NOMO-1 (cell line): ENCODE measurements around the gene CDC14A.
"Not testable (repeated sequence)": the region's sequence is repeated elsewhere in the genome, so short reads cannot be mapped to it uniquely, and the experiment has no call there.

Experiments
- DNase-seq, 2 experiments: peaks; one replicate each; lab custom pipeline; 2025; ENCODE audit not compliant: unreplicated experiment in 2 of 2; lab: John Stamatoyannopoulos, UW

Gene CDC14A

GRCh38 chr1:100352267-100353070 lies at the start of gene CDC14A:
CDC14A (plus strand) TSS chr1:100352506; CDS start chr1:100352955, 449 bp downstream.
- peak; percentile 94 to 97 for DNase-seq

GRCh38 chr1:100302739-100303138 lies 49.6 kb upstream of the CDC14A start:
- DNase-seq: no peak

DNA sequence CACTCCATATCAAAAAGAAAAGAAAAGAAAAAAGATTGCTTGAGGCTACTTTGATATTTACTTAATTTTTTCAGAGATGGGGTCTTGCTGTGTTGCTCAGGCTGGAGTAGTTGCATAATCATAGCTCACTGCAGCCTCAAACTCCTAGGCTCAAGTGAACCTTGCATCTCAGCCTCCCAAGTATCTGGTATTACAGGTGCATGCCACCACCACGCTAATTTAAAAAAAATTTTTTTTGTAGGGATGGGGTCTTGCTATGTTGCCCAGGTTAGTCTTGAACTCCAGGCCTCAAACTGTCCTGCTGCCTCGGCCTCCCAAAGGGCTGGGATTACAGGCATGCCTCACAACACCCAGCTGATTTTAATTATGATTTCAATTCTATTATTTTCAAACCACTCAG lies 48.1 kb upstream of the CDC14A start:
- DNase-seq: no peak

GRCh38 chr1:100304921-100305320 lies 47.4 kb upstream of the CDC14A start:
- no peak for DNase-seq

- no peak for DNase-seq
Measured at GRCh38 chr1:100305954-100306353, 46.4 kb upstream of the CDC14A start.

DNA sequence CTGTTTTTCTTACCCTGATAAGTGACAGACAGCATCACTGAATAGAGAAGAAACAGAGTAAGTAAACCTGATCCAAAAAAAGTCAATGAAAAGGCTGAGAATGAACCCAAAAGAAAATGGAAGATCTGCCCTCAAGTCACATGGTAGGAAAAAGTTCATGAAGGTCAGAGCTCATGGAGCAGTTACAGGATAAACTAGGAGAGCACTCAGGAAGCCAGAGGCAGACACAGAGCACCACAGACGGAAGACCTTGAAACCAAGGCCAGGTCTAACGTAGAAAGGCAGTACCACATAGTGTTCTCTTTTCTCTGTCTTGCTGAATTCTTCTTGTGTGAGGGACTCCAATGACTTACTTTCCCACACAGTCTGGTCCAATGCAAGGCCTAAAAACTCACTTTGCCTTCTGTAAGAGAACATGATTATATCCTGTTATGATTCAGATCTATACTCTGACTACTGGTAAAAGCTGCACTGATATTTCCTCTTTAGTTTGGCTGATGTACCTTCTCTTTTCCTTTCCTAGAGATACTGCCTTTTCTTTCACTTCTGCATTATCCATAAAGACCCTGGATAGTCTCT lies 45.5 kb upstream of the CDC14A start:
- peak in 1 of 2 experiments; percentile 26 for DNase-seq

DNA sequence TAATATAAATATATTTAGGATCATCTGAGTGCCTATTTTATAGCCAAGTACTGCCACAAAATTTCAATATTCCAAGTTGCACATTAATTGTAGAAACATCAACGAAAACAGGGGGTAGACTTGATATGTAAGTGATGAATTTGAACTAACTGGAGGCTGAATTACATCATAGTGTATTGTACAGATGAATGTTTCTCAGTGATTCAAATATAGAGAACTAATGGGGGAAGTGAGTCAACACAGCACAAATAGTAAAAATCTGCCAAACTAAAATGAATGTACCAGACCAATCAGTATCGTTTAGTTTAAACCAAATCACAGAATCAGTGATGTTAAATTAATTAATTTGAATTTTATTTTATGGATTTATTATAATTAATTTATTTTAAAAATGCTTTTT lies 43.5 kb upstream of the CDC14A start:
- DNase-seq: peak in 1 of 2 experiments; percentile 24

DNA sequence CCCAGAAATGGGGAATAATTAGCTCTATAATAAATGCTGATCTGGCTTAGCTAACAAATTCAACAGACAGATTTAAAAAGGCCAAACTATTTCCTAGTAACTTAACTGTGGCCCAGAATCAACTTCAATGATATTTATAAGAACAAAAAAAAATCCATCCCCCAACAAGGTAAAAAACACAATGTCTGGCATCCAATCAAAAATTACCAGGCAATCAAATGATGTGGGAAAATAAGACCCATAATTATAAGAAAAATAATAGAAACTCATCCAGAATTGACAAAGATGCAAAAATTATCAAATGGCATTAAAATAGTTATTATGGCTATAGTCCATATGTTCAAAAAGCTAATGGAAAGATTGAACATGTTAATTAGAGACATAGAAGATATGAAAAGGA lies 42.4 kb upstream of the CDC14A start:
- DNase-seq: no peak

- DNase-seq: no peak
Measured at GRCh38 chr1:100313382-100313781, 38.9 kb upstream of the CDC14A start.

DNA sequence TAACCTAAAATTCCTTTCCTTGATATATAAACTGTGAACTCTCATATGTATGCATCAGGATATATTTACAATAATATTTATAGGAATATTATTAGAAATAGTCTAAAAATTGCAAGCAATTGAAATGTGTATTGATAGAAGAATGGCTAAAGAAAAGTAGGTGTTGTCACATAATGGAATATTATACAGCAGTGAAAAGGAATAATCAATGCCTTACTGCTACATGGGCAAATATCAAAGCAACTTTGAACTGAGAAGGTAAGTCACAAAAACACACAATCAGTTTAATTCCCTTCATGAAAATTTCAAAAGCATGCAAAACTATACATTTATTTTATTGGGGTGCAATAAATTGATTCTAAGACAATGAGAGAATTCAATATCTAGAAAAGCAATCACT lies 35.7 kb upstream of the CDC14A start:
- DNase-seq: no peak

DNA sequence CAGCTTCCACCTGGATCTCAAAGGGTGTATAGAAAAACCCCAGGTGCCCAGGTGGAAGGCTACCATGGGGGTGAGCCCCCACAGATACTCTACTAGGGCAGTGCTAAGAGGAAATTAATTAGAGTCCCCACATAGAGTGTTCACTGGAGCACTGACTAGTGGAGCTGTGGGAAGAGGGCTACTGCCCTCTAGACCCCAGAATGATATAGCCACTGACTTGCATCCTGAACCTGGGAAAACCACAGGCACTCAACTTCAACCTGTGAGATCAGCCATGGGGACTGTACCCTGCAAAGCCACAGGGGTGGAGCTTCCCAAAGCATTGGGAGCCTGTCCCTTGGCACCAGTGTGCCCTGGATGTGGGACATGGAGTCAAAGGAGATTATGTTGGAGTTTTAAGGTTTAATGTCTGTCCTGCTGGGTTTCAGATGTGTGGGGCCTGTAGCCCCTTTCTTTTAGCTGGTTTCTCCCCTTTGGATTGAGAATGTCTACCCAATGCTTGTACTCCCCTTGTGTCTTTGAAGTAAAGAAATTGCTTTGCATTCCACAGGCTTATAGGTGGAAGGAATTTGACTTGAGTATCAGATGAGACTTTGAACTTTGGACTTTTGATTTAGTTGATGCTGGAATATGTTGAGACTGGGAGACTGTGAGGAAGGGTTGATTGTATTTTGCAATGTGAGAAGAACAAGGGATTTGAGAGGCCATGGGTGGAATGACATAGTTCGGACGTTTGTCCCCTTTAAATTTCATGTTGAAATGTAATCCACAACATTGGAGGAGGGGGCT lies 31.8 kb upstream of the CDC14A start:
- DNase-seq: no peak

GRCh38 chr1:100321100-100321493 lies 31.2 kb upstream of the CDC14A start:
- DNase-seq: no peak

DNA sequence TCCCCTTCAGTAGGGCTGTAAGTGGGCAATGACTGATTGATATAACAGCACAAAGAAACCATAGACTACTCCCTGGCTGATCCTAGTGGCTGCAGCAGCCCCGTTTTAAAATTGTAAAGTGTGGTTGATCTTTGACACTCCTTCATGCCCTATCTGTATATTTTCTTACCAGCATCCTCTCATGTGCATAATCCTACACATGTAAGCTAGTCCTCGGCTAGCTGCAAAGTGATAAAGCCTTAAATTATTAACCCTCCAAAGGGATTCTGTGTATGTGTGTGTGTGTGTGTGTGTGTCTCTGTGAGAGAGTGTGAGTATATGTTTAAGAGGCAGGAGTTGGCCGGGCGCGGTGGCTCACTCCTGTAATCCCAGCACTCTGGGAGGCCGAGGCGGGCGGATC lies 30.8 kb upstream of the CDC14A start:
- no peak for DNase-seq

GRCh38 chr1:100322436-100323211 lies 29.7 kb upstream of the CDC14A start:
- DNase-seq: no peak

GRCh38 chr1:100323419-100324106 lies 28.7 kb upstream of the CDC14A start:
- DNase-seq: no peak

GRCh38 chr1:100325415-100326324 lies 26.6 kb upstream of the CDC14A start:
- no peak for DNase-seq

GRCh38 chr1:100326325-100326670 lies 26.0 kb upstream of the CDC14A start:
- not testable (repeated sequence) for DNase-seq

GRCh38 chr1:100328133-100328532 lies 24.2 kb upstream of the CDC14A start:
- peak in 1 of 2 experiments; percentile 61 for DNase-seq

DNA sequence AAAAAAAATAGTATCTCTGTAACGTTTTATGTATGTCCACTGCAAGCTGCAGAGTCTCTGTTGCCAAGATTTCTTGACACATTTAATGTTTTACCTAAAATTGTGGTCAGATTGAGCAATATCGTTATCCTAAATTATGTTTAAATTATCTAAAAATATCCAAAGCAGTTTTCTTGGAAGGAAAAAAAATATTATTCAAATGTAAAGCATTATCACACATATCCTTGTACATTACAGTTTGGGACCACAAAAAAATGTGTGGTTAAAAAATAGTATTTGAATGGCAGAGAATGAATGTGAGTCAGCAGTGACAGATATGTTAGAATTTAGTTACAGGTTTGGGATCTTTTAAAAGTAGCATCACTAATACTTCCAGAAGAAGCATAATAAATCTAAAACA lies 21.2 kb upstream of the CDC14A start:
- DNase-seq: not testable (repeated sequence)
